ENCODE results near the gene KBTBD12.

The KBTBD12 gene

DNA sequence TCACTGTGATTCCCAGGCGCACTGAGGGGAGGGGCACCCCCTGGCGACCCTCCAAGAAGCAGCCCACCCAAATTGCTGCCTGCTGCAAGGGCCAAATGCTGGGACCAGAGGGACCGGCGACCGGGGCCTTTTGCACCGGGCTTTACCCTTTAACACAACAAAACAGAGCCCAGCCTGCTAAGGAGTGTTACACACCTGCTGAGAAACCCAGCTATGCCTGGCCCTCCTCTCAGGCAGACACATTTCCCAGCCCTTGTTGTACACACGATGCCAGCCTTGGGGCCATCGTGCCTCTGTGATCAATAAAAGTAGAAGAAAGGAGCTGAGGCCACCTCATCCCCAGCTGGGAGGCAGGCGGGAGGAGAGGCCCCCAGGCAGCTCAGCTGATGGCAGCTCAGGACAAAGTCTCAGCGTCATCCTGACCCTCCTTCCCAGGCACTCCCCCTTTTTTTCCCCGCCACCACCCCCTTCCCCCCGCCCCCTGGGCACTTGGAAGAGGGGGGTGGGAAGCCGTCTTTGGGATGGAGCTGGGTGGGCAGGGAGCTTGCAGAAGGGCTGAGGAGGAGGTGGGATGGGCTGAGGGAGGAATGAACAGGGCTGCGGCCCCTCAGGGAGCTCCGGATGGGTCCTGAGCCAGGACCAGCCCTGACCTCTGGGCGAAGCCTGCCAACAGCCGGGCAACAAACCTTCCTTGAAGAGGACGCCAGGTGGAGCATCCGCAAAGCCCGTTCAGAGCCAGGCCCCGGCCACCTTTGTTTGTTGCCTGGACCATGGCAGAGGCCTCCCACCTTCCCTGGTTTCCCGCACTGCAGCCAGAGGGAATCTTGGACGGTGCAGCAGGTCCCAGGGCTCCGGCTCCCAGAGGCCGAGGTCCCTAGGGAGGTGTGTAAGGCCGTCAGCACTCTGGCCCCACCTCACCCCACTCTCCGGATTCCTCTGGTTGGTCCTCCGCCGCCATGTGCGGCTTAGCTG lies 91.3 kb downstream of the KBTBD12 start:
- no peak overlapping the region for H3K4me3 ChIP-seq (ENCODE audit: low read depth, low read length)
- no peak for DNase-seq (ENCODE audit: low read depth)

GRCh38 chr3:128007033-128007424 lies 92.0 kb downstream of the KBTBD12 start:
- TF ChIP-seq MYC (IDR thresholded peaks at IDR 0.05; ENCODE audit: low read depth, low read length) = no peak
- no peak for TF ChIP-seq POLR2A (IDR thresholded peaks at IDR 0.05; ENCODE audit: extremely low read depth, insufficient read length)
- no peak for TF ChIP-seq CTCF (IDR thresholded peaks at IDR 0.05; ENCODE audit: low read depth, low read length)
- TF ChIP-seq MAX (IDR thresholded peaks at IDR 0.05; ENCODE audit: low read depth, low read length) = no peak
- no peak for DNase-seq (ENCODE audit: low read depth)
- no peak overlapping the region for H3K4me3 ChIP-seq (ENCODE audit: low read depth, low read length)

More for the DNA sequence above, 91.3 kb downstream of the KBTBD12 start:
- TF ChIP-seq MAX (IDR thresholded peaks at IDR 0.05; ENCODE audit: low read depth, low read length) (no peak), CTCF (IDR thresholded peaks at IDR 0.05; ENCODE audit: low read depth, low read length) (no peak), MYC (IDR thresholded peaks at IDR 0.05; ENCODE audit: low read depth, low read length) (no peak), POLR2A (IDR thresholded peaks at IDR 0.05; ENCODE audit: extremely low read depth, insufficient read length) (no peak)

- no peak for DNase-seq (ENCODE audit: low read depth)
- no peak overlapping the region for H3K4me3 ChIP-seq (ENCODE audit: low read depth, low read length)
- TF ChIP-seq POLR2A (IDR thresholded peaks at IDR 0.05; ENCODE audit: extremely low read depth, insufficient read length) (no peak), CTCF (IDR thresholded peaks at IDR 0.05; ENCODE audit: low read depth, low read length) (no peak), MYC (IDR thresholded peaks at IDR 0.05; ENCODE audit: low read depth, low read length) (no peak), MAX (IDR thresholded peaks at IDR 0.05; ENCODE audit: low read depth, low read length) (no peak)
These were observed 95.2 kb downstream of the KBTBD12 start for GRCh38 chr3:128009952-128010846.

GRCh38 chr3:128011140-128011539 lies 96.1 kb downstream of the KBTBD12 start:
- TF ChIP-seq POLR2A (IDR thresholded peaks at IDR 0.05; ENCODE audit: extremely low read depth, insufficient read length) (no peak), CTCF (IDR thresholded peaks at IDR 0.05; ENCODE audit: low read depth, low read length) (peak; percentile 28)
- DNase-seq (ENCODE audit: low read depth) = peak; percentile 30

GRCh38 chr3:128012050-128012449 lies 97.0 kb downstream of the KBTBD12 start:
- TF ChIP-seq POLR2A (IDR thresholded peaks at IDR 0.05; ENCODE audit: extremely low read depth, insufficient read length) = no peak
- TF ChIP-seq MAX (IDR thresholded peaks at IDR 0.05; ENCODE audit: low read depth, low read length) = no peak
- no peak for TF ChIP-seq MYC (IDR thresholded peaks at IDR 0.05; ENCODE audit: low read depth, low read length)
- TF ChIP-seq CTCF (IDR thresholded peaks at IDR 0.05; ENCODE audit: low read depth, low read length) = no peak

More at GRCh38 chr3:128011140-128011539, 96.1 kb downstream of the KBTBD12 start:
- H3K4me3 ChIP-seq (ENCODE audit: low read depth, low read length) = no peak overlapping the region

More at GRCh38 chr3:128012050-128012449, 97.0 kb downstream of the KBTBD12 start:
- no peak for DNase-seq (ENCODE audit: low read depth)
- H3K4me3 ChIP-seq (ENCODE audit: low read depth, low read length) = no peak overlapping the region

Data from NB4 (cell line).